DMS 273 (cell line): Measurements from ENCODE around the gene RGL3.
"Not testable (repeated sequence)": the region's sequence is repeated elsewhere in the genome, so short reads cannot be mapped to it uniquely, and the experiment has no call there.

Source experiments
- DNase-seq: peaks from one replicate; lab custom pipeline; 2025; ENCODE audit not compliant: unreplicated experiment; lab: John Stamatoyannopoulos, UW

RGL3 gene, protein sequence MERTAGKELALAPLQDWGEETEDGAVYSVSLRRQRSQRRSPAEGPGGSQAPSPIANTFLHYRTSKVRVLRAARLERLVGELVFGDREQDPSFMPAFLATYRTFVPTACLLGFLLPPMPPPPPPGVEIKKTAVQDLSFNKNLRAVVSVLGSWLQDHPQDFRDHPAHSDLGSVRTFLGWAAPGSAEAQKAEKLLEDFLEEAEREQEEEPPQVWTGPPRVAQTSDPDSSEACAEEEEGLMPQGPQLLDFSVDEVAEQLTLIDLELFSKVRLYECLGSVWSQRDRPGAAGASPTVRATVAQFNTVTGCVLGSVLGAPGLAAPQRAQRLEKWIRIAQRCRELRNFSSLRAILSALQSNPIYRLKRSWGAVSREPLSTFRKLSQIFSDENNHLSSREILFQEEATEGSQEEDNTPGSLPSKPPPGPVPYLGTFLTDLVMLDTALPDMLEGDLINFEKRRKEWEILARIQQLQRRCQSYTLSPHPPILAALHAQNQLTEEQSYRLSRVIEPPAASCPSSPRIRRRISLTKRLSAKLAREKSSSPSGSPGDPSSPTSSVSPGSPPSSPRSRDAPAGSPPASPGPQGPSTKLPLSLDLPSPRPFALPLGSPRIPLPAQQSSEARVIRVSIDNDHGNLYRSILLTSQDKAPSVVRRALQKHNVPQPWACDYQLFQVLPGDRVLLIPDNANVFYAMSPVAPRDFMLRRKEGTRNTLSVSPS

DNA sequence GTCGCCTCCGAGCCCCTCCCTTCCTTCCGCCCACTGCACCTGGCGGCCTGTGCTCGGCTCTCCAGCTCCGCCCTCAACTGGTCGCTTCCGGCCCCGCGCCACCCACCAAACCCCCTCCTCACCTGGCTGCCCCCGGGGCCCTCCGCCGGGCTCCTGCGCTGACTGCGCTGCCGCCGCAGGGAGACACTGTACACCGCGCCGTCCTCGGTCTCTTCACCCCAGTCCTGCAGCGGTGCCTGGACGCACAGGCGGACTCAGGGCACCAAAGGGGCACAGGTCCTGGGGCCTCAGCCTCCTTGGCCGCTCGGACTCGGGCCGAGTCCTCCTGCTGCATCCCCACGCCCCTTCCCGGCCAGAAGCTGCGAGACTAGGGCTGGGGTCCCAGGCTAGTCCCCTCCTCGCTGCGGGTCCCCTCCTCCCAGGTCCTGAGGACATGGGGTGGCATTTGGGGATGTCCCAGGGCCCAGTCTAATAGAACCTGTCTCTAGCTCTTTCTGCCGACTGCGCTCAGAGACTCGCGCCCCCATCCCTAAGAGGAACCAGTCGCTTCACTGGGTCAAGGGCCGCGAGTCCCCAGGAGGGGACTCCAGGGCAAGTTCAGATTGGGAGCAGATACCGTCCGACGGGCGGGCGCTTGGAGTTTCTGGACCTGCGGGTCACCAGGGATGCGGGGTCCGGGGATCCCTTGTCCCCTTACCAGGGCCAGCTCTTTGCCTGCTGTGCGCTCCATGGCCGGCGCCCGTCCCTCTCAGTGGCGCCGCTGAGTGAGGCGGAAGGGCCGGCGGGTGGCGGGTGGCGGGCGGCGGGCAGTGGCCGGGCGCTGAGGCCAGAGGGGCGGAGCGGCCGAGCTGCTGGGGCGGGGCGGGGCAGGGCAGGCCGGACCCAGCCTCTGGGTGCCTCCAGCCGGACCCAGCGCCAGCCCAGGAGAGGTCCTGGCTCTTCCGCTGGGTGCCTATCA, at the start of gene RGL3:
RGL3 (minus strand) TSS at position 766 of the 958 bp plus-strand sequence; CDS start at position 730, 36 bp downstream.
- DNase-seq, result peak; percentile 24

DNA sequence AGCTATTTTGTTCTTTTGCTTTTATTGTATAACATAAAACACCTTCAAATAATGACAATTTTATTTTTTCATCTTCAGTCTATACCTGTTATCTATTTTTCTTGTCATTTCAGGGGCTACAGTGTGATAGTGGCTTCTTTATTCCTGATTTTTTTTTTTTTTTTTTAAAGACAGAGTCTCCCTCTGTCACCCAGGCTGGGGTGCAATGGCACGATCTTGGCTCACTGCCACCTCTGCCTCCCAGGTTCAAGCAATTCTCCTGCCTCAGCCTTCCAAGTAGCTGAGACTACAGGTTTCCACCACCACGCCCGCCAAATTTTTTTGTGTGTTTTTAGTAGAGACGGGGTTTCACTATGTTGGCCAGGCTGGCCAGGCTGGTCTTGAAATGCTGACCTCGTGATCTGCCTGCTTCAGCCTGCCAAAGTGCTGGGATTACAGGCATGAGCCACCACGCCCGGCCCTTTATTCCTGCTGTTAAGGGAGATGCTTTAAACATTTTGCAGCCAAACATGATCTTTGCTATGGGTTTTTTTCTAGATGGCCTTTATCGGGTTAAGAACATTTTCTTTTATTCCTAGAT, 49.2 kb upstream of the RGL3 start:
- DNase-seq, result not testable (repeated sequence)

DNA sequence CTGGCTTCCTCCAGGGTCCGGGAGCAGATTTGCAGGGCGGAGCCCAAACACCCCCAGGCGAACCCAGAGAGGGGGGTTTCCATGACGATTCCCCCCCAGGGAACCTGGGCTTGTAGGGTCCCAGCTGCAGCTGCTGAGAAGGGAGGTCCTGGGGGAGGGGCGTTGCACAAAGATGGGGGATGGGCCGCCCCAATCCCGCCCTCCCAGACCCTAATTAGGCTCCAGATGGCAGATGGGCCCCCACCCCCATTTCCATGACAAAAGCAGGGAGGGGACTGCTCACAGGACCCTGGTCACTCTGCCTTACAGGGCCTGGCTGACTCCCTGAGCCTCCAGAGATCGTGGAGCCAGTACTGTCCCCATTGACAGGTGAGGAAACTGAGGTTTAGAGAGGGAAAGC, 46.5 kb upstream of the RGL3 start:
- peak; percentile 33 for DNase-seq

DNA sequence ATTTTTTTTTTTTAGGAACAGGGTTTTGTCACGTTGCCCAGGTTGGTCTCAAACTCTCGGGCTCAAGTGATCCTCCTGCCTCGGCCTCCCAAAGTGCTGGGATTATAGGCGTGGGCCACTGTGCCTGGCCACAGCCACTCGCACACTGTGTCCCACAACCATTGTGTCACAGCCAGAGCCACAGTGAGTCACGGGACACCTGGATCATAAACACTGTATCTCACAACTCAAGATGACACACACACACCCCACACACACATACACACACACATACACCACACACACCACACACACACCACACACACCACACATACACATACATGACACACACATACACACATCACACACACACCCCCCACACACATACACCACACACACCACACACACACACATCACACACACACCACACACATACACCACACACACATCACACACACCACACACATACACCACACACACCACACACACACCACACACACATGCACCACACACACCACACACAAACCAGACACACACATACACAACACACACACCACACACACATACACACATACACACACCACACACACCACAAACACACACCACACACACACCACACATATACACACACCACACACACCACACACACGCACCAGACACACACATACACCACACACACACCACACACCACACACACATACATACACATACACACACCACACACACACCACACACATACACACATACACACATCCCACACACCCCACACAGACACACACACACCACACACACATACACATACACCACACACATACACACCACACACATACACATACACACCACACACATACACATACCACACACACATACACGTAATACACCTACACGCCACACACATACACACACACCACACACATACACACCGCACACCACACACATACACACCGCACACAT, 45.5 kb upstream of the RGL3 start:
- no peak for DNase-seq

DNA sequence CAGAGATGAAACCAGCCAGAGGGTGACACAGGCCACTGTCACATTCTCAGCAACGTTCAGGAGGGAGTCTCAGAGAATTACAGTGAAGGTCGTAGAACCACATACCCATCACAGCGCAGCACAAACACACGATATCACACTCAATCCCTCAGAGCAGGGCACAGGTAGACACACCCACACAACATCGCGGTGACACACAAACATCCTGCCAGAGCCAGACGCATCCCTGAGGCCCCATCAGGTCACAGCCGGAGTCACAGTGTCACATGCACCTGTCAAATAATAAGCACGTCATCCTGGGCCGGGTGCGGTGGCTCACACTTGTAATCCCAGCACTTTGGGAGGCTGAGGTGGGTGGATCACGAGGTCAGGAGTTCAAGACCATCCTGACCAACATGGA, 44.3 kb upstream of the RGL3 start:
- DNase-seq, result no peak

DNA sequence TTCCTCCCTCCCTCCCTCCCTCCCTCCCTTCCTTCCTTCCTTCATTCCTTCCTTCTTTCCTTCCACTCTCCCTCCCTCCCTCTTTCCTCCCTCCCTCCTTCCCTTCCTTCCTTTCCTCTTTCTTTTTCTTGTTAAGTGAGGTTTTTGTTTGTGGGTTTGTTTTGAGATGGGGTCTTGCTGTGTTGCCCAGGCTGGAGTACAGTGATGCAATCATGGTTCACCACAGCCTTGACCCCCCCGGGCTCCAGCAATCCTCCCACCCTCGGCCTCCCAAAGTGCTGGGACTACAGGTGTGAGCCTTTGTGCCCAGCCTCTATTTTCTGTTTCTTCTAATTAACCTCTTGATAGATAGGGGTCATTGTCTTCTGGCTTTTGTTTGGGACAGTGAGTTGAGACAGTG, 42.3 kb upstream of the RGL3 start:
- DNase-seq, result no peak

DNA sequence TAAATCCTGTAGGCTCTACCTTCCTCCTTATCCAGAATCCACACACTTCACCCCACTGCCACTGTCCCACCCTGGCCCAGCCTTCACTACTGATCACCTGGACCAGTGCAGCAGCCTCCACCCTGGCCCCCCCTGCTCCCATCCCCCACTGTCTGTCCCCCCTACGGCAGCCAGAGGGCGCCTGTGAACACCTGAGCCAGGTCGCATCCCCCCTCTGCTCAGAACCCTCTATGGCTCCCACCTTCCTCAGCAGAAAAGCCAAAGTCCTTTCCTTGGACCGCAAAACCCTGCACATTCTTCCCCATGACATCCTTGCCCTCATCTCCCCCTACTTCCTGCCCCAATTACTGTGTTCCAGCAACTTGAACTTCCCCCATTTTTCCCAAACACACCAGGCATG, 41.1 kb upstream of the RGL3 start:
- DNase-seq, result peak; percentile 33

DNA sequence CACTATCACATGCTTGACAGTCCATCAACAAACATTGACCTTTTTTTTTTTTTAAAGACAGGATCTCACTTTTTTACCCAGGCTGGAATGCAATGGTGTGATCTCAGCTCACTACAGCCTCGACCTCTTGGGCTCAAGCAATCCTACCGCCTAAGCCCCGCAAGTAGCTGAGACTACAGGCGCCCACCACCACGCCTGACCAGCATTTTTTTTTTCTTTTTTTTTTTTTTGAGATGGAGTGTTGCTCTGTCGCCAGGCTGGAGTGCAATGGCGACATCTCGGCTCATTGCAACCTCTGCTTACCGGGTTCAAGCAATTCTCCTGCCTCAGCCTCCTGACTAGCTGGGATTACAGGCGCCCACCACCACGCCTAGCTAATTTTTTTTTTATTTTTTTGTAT, 39.8 kb upstream of the RGL3 start:
- DNase-seq, result not testable (repeated sequence)

DNA sequence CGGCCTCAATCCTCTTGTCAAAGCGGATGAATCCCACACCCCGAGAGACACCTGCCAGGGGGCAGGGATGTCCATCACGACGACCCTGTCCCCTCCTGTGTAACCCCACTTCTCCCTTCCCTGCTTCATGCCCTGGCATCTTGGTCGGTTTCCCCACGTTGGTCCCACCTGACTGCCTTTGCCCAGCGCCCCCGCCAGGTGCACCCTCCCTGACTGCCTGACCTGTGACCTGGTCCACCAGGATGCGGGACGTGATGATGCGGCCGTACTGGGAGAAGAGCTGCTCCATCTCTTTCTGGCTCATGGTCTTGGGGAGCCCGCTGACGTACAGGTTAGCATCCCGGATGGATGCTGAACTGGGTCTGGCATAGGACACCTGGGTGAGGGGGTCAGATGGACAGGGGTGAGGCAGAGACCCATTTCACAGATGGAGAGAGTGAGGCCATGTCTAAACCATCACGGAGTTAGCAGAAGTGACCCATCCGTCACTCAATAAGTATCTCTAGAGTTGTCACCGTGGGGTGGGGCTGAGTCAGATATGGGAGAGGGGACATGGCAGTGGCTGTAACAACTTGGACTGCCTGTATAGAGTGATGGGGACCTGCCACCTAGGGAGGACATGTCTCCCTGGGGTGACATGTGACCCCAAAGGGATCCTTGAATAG, 39.3 kb upstream of the RGL3 start:
- no peak for DNase-seq

DNA sequence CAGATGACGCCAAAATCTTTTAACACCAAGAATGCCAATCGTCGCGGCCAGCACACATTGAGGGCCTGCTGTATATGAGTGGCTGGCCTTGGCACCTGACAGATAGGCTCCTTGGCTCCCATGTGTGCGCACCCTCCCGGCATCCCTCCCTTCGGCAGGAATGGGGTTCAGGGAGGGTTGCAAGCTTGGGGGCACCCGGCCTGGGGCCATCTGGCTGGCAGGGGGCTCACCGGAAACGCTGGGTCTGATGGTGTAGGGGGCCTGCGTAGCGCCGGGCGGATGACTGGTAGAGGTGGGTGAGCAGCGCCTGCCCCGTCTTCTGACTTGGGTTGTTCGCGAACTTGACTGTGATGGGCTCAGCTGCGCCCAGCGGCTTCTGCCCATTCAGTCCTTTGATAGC, 38.7 kb upstream of the RGL3 start:
- DNase-seq, result no peak

DNA sequence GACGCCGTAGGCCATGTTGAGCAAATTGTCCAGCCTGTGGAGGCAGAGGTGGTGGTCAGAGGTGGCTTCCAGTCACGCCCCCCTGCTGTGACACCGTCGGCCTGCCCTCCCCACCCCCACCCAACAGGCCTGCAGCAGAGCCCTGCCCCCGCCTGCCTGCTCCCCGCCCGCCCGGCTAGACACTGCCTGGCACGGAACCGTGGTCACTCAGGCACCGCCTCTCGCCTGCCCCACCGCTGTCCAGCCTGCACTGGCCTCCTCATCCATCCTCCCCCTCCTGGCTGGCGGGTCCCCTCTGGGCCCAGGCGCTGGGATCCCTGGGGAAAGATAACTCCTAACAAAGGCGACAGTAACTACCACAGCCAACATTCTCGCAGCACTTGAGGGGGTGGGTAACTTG, 38.0 kb upstream of the RGL3 start:
- DNase-seq, result no peak

DNA sequence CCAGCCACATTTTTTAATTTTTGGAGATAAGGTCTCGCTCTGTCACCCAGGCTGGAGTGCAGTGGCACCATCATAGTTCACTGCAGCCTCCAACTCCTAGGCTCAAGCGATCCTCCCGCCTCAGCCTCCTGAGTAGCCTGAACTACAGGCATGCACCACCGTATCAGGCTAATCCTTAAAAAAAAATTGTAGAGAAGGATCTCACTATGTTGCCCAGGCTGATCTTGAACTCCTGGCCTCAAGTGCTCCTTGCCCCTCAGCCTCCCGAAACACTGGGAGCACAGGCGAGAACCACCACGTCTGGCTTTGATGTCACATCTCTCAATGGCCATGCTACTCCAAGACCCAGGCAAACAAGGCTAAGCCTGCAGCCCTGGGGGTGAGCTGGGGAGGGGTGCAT, 37.5 kb upstream of the RGL3 start:
- no peak for DNase-seq

DNA sequence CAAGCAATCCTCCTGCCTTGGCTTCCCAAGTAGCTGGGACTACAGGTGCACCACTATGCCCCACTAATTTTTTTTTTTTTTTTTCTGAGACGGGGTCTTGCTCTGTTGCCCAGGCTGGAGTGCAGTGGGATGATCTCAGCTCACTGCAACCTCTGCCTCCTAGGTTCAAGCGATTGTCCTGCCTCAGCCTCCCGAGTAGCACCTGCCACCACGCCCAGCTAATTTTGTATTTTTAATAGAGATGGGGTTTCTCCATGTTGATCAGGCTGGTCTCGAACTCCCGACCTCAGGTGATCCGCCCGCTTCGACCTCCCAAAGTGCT, 36.1 kb upstream of the RGL3 start:
- not testable (repeated sequence) for DNase-seq

DNA sequence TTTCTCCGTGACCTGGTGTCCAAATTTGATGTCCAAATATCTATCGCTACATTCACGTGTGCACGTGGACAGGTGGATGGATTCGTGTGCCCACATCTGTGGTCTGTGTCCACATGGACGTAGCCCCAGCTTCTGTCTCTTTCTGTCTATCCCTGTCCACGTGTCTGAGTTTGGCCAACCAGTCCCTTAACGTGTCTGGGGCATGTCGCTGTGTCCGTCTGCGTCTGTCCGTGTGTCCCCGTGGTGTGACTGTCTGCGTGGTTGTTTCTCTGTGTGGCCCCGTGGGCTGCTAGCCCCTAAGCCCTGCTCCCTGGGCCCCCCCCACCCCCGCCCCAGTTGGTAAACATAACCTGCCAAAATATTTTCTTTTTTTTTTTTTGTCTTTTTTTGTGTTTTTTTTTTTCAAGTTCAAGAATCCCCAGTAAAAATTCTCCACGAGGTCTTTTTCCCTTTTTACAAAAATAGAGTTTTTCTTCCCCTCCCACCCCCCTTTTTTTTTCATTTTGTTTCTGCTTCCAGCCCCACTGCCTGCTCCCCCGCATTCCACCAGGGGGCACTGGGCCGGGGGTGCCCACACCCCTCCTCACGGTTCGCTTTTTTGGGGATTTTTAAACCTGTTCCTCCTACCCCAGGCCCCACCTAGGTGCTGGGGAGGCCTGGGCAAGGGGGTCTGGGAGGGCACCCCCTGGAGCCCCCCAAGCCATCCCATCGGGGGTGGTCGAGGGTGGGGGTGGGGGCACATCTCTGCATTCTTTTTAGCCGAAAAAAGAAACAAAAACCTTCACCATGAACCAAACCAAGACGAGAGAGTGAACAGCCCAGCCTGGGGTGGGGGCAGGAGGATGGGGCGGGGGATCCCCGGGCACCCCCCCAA, 34.6 kb upstream of the RGL3 start:
- DNase-seq, result peak; percentile 47

DNA sequence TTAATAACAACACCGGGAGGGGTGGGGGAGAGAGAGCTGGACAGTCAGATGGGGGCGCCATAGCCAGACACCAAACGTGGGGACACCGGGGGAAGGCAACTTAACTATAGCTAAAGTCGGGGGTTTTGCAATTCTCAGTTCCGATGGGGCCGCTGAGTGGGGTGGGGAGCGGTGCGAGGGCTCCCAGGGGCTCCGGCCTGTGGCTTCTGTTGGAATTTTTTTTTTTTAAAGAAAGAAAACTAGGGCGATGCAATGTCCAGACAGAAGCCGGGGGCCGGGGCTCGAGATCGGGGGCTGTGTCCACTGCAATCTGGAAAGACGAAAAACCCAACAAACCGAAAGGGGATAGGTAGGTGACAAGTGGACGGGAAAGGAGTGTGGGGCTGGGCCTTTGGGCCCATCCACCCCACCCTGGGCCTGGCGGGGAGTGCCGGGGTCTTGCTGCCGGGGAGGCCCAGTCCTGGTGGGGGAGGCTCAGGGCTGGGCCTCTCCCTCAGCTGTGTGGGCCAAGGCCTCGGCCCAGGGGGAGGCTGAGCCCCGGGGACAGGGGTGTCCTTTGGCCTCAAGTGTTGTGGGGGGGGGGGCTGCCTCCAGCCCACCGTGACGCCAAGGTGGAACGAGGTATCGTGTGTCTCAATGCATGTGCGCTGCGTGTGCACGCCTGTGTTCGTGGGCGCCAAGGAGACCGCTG, 33.7 kb upstream of the RGL3 start:
- no peak for DNase-seq

DNA sequence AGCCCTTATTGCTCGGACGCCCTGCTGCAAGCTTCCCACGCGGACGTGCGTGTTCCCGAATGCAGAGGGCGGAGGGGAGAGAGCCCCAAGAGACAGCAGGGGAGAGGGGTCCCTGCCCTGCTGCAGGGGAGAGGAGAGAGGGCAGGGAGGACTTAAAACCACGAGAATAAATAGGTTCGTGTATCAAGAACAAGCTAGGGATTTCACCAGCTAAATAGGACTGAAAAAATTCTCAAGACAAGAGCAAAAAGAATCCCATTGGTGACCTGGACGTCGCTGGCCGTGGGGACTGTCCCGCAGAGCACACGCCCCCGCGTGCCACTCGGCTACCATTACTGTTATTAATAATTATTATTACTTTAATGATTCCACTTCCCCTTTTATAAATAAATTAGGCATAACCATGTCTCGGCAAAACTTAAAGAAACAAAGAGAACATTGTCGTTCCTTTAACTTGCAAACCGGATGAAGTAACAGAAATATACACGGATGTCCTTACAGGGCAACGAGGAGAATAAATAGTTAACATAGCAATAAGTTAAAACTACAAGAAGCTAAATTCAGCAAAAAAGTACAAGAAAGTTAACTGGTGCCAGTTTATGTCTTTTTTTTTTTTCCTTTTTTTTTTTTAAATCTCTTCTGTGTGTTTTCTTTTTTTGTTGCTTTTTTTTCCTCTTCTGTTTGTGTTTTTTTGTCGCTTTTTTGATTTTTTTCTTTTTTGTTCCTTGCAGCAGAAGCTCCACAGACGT, 32.9 kb upstream of the RGL3 start:
- DNase-seq, result no peak

DNA sequence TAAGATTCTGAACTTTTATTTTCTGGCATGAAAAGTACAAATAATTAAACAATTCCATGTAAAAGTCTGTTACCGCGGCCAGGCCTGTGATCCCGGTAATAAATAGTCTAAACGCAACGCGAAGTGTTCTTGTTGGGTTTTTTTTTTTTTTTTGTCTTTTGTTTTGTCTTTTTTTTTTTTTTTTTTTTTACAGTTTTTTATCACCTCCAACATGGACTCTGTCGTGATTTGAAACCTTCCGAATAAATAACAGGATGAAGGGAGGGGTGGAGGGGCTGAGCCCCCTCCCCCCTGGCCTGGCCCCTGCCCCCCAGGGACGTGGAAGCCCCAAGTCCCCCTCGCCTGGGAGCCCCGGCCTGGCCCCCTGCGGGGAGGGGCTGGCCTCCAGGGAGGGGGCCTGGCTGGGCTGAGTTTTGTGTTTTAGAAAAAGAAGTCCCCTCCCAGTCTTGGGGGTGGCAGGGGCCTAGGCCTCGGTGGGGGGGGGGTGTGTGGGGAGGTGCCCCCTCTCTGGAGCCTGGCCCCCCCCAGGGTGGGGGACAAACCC, 32.3 kb upstream of the RGL3 start:
- DNase-seq, result no peak
